Ovary (tissue), 3 donors: ENCODE measurements around the gene COL15A1.

Experiments used
- CTCF ChIP-seq, 3 donors: fragments of 450-650 bp in 2 of 3; fragments of 200-600 bp in 1 of 3; IDR thresholded peaks; one replicate each; pipeline versions ENCODE4 v1.5.1 to v1.8.0; 2016 to 2022; ENCODE audit warnings: antibody characterized with exemption in 3 of 3, mild to moderate bottlenecking in 1 of 3
- EP300 ChIP-seq: sonication (generic); formaldehyde crosslinking; IDR thresholded peaks from one replicate; pipeline ENCODE4 v1.6.1; 2017; ENCODE audit warnings: antibody characterized with exemption
- donor health status: DM: no; HTN: no; CAD: no.

GRCh38 chr9:99066571-99066970 lies 122.9 kb downstream of the COL15A1 start:
- TF ChIP-seq CTCF (IDR thresholded peaks at IDR 0.05) (no peak), EP300 (no peak)
